Esophagus muscularis mucosa (tissue), 4 donors: ENCODE measurements around the gene PRRG4. TPM values are rescaled to one million over a fixed set of nuclear protein-coding genes. Genes with fewer than 3 reads are reported as not detected.
A peak's percentile ranks its signal among the peaks of the same experiment; 100 is the strongest.
"Not testable (repeated sequence)": the region's sequence is repeated elsewhere in the genome, so short reads cannot be mapped to it uniquely, and the experiment has no call there.

ENCODE experiments used
- DNase-seq: peaks from one replicate; pipeline ENCODE4 v3.0.0-alpha.2; 2017; ENCODE audit errors: extremely low spot score
- H3K27ac ChIP-seq, 4 donors: fragments of 200-600 bp; sonication (generic); replicated peaks in 1 of 4; 1 replicate in 3 of 4; 2 replicates in 1 of 4; pipeline ENCODE4 v1.5.1; 2016 to 2019; ENCODE audit warnings: mild to moderate bottlenecking in 1 of 4
- H3K27me3 ChIP-seq, 4 donors: fragments of 200-600 bp; sonication (generic); one replicate each; pipeline versions ENCODE4 v1.5.1 to v1.6.0; 2016 to 2019
- H3K36me3 ChIP-seq, 4 donors: fragments of 200-600 bp; sonication (generic); one replicate each; pipeline ENCODE4 v1.5.1; 2016 to 2019
- H3K4me1 ChIP-seq, 4 donors: fragments of 200-600 bp; sonication (generic); one replicate each; pipeline ENCODE4 v1.5.1; 2016 to 2019
- H3K4me3 ChIP-seq, 4 donors: fragments of 200-600 bp; sonication (generic); 1 replicate in 2 of 4; 2 replicates in 2 of 4; pipeline ENCODE4 v1.5.1; 2016 to 2019; ENCODE audit warnings: mild to moderate bottlenecking in 4 of 4, moderate library complexity in 1 of 4
- H3K9me3 ChIP-seq, 4 donors: fragments of 200-600 bp; sonication (generic); 1 replicate in 3 of 4; 2 replicates in 1 of 4; pipeline ENCODE4 v1.5.1; 2016 to 2019
- CTCF ChIP-seq, 3 experiments: fragments of 200-600 bp in 2 of 3; fragments of 450-650 bp in 1 of 3; sonication (generic) in 2 of 3; IDR thresholded peaks; one replicate each; pipeline ENCODE4 v1.5.1; 2017 to 2019; ENCODE audit warnings: antibody characterized with exemption in 3 of 3, mild to moderate bottlenecking in 2 of 3, moderate library complexity in 1 of 3
- EP300 ChIP-seq: sonication (generic); formaldehyde crosslinking; IDR thresholded peaks from one replicate; pipeline ENCODE4 v1.6.1; 2017; ENCODE audit warnings: antibody characterized with exemption
- POLR2A ChIP-seq: fragments of 450-650 bp; IDR thresholded peaks from one replicate; pipeline ENCODE4 v1.6.1; 2017; ENCODE audit warnings: antibody characterized with exemption, moderate library complexity, mild to moderate bottlenecking, low read depth
- POLR2AphosphoS5 ChIP-seq, 2 donors: sonication (generic); formaldehyde crosslinking; IDR thresholded peaks; one replicate each; pipeline ENCODE4 v1.6.1; 2017; ENCODE audit warnings: antibody characterized with exemption in 2 of 2
- WGBS: methylation state at CpG from one replicate; pipeline ENCODE4 v1.1.5; 2018; 5-methylcytosine and 5-hydroxymethylcytosine counted together
- intact Hi-C: fragments of 100-400 bp; cut with DNase I; formaldehyde crosslinking; loops from one replicate; pipeline ENCODE4 v1.15.1; 2023
- total RNA-seq, 4 donors: library from RNA; depleted of rRNA; stranded (reverse); fragments of >200 nt; gene quantifications; one replicate each; pipeline versions ENCODE4 v1.1.0 to v1.2.1, GENCODE V29; 2016

The PRRG4 gene
- 1 to 10 TPM; 1.7 to 2.8 (median 2.2) TPM for total RNA-seq

GRCh38 chr11:32829680-32830412, at the start of gene PRRG4:
Gene PRRG4 (plus strand): TSS chr11:32829927. CDS start chr11:32830530, 603 bp downstream.
- H3K27ac ChIP-seq: peak within 1 kb of the TSS; percentile 0 to 46 (median 33)
- H3K4me3 ChIP-seq: peak within 1 kb of the TSS; percentile 60 to 71 (median 62)
- WGBS: 9% methylated on average over 29 of the region's 85 CpGs
- H3K9me3 ChIP-seq: no peaks in the 10 kb centered on the region
- no peak for DNase-seq
- H3K36me3 ChIP-seq: no peaks in the 10 kb centered on the region
- intact Hi-C loops: no loop called here
- TF ChIP-seq POLR2A (no peak), POLR2AphosphoS5 (IDR thresholded peaks at IDR 0.05) (peak in 1 of 2 donors; percentile 29), CTCF (IDR thresholded peaks at IDR 0.05) (no peak), EP300 (no peak)
- H3K4me1 ChIP-seq: peaks cover 5 to 18% (median 13%) of the 10 kb centered on the region in 4 donors
- peaks cover 0 to 31% (median 10%) of the 10 kb centered on the region in 4 donors for H3K27me3 ChIP-seq

- DNase-seq, H3K4me1 ChIP-seq, intact Hi-C loops, H3K36me3 ChIP-seq, H3K27me3 ChIP-seq, H3K9me3 ChIP-seq, H3K4me3 ChIP-seq, H3K27ac ChIP-seq: not testable (repeated sequence)
- WGBS: 78% methylated on average over 2 of the region's 2 CpGs
Measured at GRCh38 chr11:32780839-32781238, 48.9 kb upstream of the PRRG4 start.

- TF ChIP-seq POLR2AphosphoS5 (IDR thresholded peaks at IDR 0.05) (no peak), EP300 (no peak), CTCF (IDR thresholded peaks at IDR 0.05) (no peak), POLR2A (no peak)
- Histone ChIP-seq H3K4me3 (no peak overlapping the region), H3K27me3 (no peaks in the 10 kb centered on the region), H3K4me1 (no peaks in the 10 kb centered on the region), H3K27ac (no peak overlapping the region), H3K9me3 (no peaks in the 10 kb centered on the region), H3K36me3 (no peaks in the 10 kb centered on the region)
- no peak for DNase-seq
- intact Hi-C loops: no loop called here
- 83% methylated on average over 5 of the region's 5 CpGs for WGBS
Measured at GRCh38 chr11:32781721-32782120, 48.0 kb upstream of the PRRG4 start.

GRCh38 chr11:32785262-32785661, 44.5 kb upstream of the PRRG4 start:
- Histone ChIP-seq H3K4me1 (no peaks in the 10 kb centered on the region), H3K27me3 (peaks cover 0 to 4% (median 0%) of the 10 kb centered on the region in 4 donors), H3K4me3 (no peak overlapping the region), H3K27ac (no peak overlapping the region), H3K9me3 (no peaks in the 10 kb centered on the region), H3K36me3 (no peaks in the 10 kb centered on the region)
- no peak for DNase-seq
- intact Hi-C loops: no loop called here
- WGBS: 89% methylated on average over 3 of the region's 3 CpGs
- TF ChIP-seq CTCF (IDR thresholded peaks at IDR 0.05) (no peak), EP300 (no peak), POLR2A (no peak), POLR2AphosphoS5 (IDR thresholded peaks at IDR 0.05) (no peak)

GRCh38 chr11:32786811-32787210, 42.9 kb upstream of the PRRG4 start:
- intact Hi-C loops: no loop called here
- Histone ChIP-seq H3K27ac (no peak overlapping the region), H3K4me1 (no peaks in the 10 kb centered on the region), H3K9me3 (no peaks in the 10 kb centered on the region), H3K36me3 (no peaks in the 10 kb centered on the region), H3K27me3 (peaks cover 0 to 4% (median 0%) of the 10 kb centered on the region in 4 donors), H3K4me3 (no peak overlapping the region)
- TF ChIP-seq POLR2AphosphoS5 (IDR thresholded peaks at IDR 0.05) (no peak), CTCF (IDR thresholded peaks at IDR 0.05) (no peak), EP300 (no peak), POLR2A (no peak)
- no peak for DNase-seq
